MCF 10A (cell line): ENCODE measurements around the gene NOC4L. TPM values are rescaled to one million over a fixed set of nuclear protein-coding genes. Genes with fewer than 3 reads are reported as not detected.

Experiments
- BruUV-seq: library from RNA; stranded (reverse); fragments of 400-500 nt; replicated peaks from 2 replicates; lab custom pipeline; 2021; lab: Mats Ljungman, UMichigan
- CTCF ChIA-PET: fragments of 300-600 bp; sonication (Branson Sonifier 250); formaldehyde crosslinking; extraction: SDS; loops from one replicate; lab custom pipeline; 2021; ENCODE audit warnings: antibody characterized with exemption, inconsistent platforms; lab: Yijun Ruan, JAX
- POLR2A ChIA-PET: fragments of 300-600, 350-650 bp; sonication (Branson Sonifier 250); formaldehyde crosslinking; extraction: SDS; loops from one replicate; lab custom pipeline; 2020; ENCODE audit warnings: antibody characterized with exemption, inconsistent platforms; lab: Yijun Ruan, JAX
- DNase-seq: peaks from one replicate; pipeline ENCODE4 v3.0.0-alpha.2; 2018; ENCODE audit not compliant: unreplicated experiment
- H3K27ac Mint-ChIP-seq: one replicate; pipeline ENCODE4 v1.8.0; 2022; ENCODE audit warnings: mild to moderate bottlenecking, low read depth, mixed read lengths; ENCODE audit not compliant: unreplicated experiment
- H3K27me3 Mint-ChIP-seq: one replicate; pipeline ENCODE4 v1.8.0; 2022; ENCODE audit warnings: mixed read lengths; ENCODE audit not compliant: insufficient read depth, unreplicated experiment
- H3K36me3 Mint-ChIP-seq: one replicate; pipeline ENCODE4 v1.8.0; 2022; ENCODE audit warnings: mild to moderate bottlenecking, moderate library complexity, mixed read lengths; ENCODE audit not compliant: insufficient read depth, unreplicated experiment
- H3K4me1 Mint-ChIP-seq: one replicate; pipeline ENCODE4 v1.8.0; 2022; ENCODE audit warnings: mixed read lengths; ENCODE audit not compliant: insufficient read depth, unreplicated experiment
- H3K4me3 Mint-ChIP-seq: one replicate; pipeline ENCODE4 v1.8.0; 2022; ENCODE audit warnings: mild to moderate bottlenecking, moderate library complexity, mixed read lengths; ENCODE audit not compliant: unreplicated experiment
- H3K9me3 Mint-ChIP-seq: one replicate; pipeline ENCODE4 v1.8.0; 2022; ENCODE audit warnings: mixed read lengths; ENCODE audit not compliant: unreplicated experiment
- intact Hi-C: fragments of 100-400 bp; cut with micrococcal nuclease; formaldehyde crosslinking; loops from 2 replicates; pipeline ENCODE4 v1.14.1; 2022
- total RNA-seq: library from RNA; stranded (reverse); gene quantifications from 2 replicates; pipeline ENCODE4 v1.2.3, GENCODE V29; 2022
- TF ChIP-seq, protein P1 (sequence below): fragments of 200-600 bp; IDR thresholded peaks from one replicate; pipeline ENCODE4 v1.8.0; 2022; ENCODE audit warnings: antibody characterized with exemption, mild to moderate bottlenecking; ENCODE audit not compliant: unreplicated experiment

Gene NOC4L
- total RNA-seq, 1 experiment from 2014 or later, result 32.0 TPM

DNA sequence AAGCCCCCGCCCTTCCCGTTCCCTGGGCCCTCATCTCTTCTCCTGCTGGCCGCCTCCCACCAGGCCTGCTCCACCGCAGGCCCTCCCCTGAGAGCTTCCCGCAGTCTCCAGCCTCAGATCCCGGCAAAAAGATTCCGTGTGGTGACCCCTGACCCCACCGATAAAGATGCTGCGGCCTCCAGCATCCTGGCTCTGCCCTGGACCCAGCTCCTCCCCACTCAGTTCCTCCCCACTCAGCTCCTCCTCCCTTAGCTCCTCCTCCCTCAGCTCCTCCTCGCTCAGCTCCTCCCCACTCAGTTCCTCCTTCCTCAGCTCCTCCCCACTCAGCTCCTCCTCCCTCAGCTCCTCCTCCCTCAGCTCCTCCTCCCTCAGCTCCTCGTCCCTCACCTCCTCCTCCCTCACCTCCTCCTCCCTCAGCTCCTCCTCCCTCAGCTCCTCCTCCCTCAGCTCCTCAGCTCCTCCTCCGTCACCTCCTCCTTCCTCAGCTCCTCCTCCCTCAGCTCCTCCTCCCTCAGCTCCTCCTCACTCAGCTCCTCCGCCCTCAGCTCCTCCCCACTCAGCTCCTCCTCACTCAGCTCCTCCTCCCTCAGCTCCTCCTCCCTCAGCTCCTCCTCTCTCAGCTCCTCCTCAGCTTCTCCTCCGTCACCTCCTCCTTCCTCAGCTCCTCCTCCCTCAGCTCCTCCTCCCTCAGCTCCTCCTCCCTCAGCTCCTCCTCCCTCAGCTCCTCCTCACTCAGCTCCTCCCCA, 17.0 kb downstream of the NOC4L start:
- CTCF ChIA-PET, result interaction anchor here (0.6 to 4.4 kb wide), 6 partner anchors 8 to 454 kb away, joined by 3 to 22 read pairs (median 5); no protein-coding TSS in a partner anchor
- no peak overlapping the region for H3K27ac Mint-ChIP-seq
- intact Hi-C loops, result no loop called here
- peak; percentile 56 for DNase-seq
- POLR2A ChIA-PET, result interaction anchor here (0.6 kb wide), 1 partner anchor 77 kb away, joined by 3 read pairs; no protein-coding TSS in a partner anchor
- no peak overlapping the region for H3K4me3 Mint-ChIP-seq
- no peaks in the 10 kb centered on the region for H3K36me3 Mint-ChIP-seq
- BruUV-seq, result no TSS peak
- H3K27me3 Mint-ChIP-seq, result peaks cover 11% of the 10 kb centered on the region
- TF ChIP-seq, protein P1, sequence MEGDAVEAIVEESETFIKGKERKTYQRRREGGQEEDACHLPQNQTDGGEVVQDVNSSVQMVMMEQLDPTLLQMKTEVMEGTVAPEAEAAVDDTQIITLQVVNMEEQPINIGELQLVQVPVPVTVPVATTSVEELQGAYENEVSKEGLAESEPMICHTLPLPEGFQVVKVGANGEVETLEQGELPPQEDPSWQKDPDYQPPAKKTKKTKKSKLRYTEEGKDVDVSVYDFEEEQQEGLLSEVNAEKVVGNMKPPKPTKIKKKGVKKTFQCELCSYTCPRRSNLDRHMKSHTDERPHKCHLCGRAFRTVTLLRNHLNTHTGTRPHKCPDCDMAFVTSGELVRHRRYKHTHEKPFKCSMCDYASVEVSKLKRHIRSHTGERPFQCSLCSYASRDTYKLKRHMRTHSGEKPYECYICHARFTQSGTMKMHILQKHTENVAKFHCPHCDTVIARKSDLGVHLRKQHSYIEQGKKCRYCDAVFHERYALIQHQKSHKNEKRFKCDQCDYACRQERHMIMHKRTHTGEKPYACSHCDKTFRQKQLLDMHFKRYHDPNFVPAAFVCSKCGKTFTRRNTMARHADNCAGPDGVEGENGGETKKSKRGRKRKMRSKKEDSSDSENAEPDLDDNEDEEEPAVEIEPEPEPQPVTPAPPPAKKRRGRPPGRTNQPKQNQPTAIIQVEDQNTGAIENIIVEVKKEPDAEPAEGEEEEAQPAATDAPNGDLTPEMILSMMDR, result no peak
- H3K9me3 Mint-ChIP-seq, result peaks cover 5% of the 10 kb centered on the region
- H3K4me1 Mint-ChIP-seq, result peaks cover 21% of the 10 kb centered on the region

DNA sequence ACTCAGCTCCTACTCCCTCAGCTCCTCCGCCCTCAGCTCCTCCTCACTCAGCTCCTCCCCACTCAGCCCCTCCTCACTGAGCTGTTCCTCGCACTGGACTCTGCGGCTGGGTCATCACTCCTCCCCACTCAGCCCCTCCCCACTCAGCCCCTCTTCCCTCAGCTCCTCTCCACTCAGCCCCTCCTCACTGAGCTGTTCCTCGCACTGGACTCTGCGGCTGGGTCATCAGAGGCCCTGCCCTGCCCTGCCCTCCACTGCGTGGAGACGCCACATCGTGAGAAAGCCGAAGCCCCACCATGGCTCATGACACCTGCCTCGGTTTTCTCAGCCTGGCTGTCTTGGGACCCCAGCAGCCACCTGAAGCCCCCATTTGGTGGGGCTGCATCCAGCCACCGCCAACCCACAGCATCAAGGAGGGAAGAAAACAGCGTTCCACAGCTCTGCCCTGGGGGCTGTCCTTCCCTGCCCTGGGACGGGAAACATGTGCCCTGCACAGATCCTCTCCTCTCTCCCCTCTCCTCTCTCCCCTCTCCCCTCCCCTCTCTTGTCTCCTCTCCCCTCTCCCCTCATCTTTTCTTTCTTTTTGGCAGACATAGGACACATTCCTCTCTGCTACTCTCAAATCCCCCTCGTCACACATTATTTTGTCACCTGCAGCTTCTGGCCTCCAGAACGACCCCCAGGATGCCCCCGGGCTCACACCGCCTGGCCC, 17.7 kb downstream of the NOC4L start:
- H3K27ac Mint-ChIP-seq, result peak overlapping the region; percentile 68
- BruUV-seq, result no TSS peak

DNA sequence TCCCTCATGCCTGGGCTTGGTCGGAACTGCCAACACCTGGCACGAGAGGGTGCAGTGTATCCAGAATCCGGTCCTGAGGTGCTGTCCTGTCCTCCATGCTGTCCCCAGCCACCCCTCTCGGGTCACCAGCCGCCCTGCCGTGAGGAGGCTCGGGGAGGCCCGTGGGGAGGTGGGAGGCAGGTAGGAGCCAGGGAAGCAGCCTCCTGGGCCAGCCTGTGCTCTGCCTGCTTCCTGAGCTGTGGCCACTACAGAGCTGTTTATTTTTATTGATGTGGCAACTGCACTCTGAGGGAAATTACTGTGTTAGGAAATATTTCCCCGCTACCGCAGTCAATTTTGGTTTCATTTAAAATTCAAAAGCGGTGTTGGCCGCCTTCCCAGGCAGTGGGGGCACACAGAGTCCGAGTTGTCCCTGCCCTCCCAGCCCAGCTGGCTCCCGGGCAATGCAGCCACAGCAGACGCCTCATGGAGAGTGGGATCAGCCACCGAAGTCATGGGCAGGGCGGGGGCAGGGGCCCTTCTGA, 18.3 kb downstream of the NOC4L start:
- POLR2A ChIA-PET, result interaction anchor here (0.9 to 1.9 kb wide), 4 partner anchors 8 to 399 kb away, joined by 3 to 7 read pairs (median 4); no protein-coding TSS in a partner anchor
- intact Hi-C loops, result no loop called here
- H3K4me1 Mint-ChIP-seq, result peaks cover 21% of the 10 kb centered on the region
- BruUV-seq, result no TSS peak
- TF ChIP-seq, protein P1, result peak; percentile 15
- CTCF ChIA-PET, result interaction anchor here (0.6 to 4.4 kb wide), 8 partner anchors 9 to 452 kb away, joined by 3 to 22 read pairs (median 4); no protein-coding TSS in a partner anchor
- H3K4me3 Mint-ChIP-seq, result peak overlapping the region; percentile 49
- H3K36me3 Mint-ChIP-seq, result no peaks in the 10 kb centered on the region
- DNase-seq, result peak; percentile 89
- H3K9me3 Mint-ChIP-seq, result peaks cover 17% of the 10 kb centered on the region
- H3K27me3 Mint-ChIP-seq, result peaks cover 11% of the 10 kb centered on the region
- peak overlapping the region; percentile 68 for H3K27ac Mint-ChIP-seq

More for the DNA sequence above, 17.7 kb downstream of the NOC4L start:
- Mint-ChIP-seq H3K4me3 (peak overlapping the region; percentile 49), H3K4me1 (peaks cover 21% of the 10 kb centered on the region), H3K9me3 (peaks cover 12% of the 10 kb centered on the region), H3K36me3 (no peaks in the 10 kb centered on the region), H3K27me3 (peaks cover 11% of the 10 kb centered on the region)
- no peak for DNase-seq
- TF ChIP-seq, protein P1, result no peak
- POLR2A ChIA-PET, result interaction anchor here (0.9 to 1.9 kb wide), 4 partner anchors 8 to 399 kb away, joined by 3 to 7 read pairs (median 4); no protein-coding TSS in a partner anchor
- CTCF ChIA-PET, result interaction anchor here (0.6 to 4.4 kb wide), 8 partner anchors 8 to 453 kb away, joined by 3 to 22 read pairs (median 4); no protein-coding TSS in a partner anchor
- intact Hi-C loops, result no loop called here
